GM21737 (cell line): ENCODE data around the gene REEP3.
"Not testable (repeated sequence)": the region's sequence is repeated elsewhere in the genome, so short reads cannot be mapped to it uniquely, and the experiment has no call there.

Experiments used
- ATAC-seq: cut with Tn5 transposase; IDR thresholded peaks from one replicate; pipeline ENCODE4 v1.9.1; 2021; ENCODE audit warnings: mild to moderate bottlenecking, moderate library complexity; ENCODE audit not compliant: unreplicated experiment

The REEP3 gene

DNA sequence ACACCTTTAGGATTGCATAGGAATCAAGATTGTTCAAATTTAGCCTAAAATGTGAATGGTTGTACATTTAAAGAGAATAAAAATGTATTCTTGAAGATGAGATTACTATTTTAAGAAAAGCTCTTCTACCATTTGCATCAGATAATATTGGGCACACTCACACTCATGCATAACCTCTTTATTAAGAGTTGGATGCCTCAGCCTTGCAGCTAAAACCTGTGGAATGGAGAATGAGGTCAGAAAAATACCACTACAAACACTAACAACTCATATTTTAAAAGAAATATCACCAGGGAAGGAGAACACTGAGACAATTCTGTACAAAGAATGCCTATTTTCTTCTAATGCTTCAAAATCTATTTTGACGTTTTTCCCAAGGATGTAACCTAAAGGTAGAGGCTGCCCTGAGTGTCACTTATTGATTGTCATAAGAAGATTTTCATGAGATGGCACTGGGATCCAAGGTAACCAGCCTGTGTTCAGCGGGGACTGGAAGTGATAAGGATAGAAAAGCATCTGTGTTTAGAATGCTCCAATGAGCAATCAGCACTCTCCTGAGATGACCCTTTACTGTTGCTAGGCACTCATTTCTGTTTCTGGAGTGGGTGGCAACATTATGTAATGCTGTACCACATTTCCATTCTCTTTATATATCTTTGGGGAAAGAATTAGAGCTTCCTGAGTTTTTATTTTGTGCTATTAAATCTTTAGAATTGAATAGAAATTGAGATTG lies 26.6 kb downstream of the REEP3 start:
- ATAC-seq = no peak

DNA sequence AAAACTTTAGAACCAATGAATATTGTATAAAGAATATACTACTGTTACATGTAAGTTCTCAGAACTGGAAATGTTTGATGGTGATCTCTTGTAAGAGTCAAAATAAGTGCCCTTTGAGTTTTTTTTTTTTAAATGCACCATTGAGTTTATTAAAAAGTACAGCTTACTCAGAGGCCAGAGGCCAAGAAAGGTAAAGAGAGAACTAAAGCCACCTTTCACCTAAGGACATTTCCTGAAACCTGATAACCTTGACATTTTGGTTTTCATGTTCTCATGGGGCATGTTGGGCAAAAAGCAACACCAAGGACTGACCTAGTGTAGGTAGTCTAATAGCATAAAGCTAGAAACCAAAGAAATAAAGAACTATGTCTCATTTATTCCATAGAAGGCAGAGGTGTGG lies 27.7 kb downstream of the REEP3 start:
- ATAC-seq = no peak

DNA sequence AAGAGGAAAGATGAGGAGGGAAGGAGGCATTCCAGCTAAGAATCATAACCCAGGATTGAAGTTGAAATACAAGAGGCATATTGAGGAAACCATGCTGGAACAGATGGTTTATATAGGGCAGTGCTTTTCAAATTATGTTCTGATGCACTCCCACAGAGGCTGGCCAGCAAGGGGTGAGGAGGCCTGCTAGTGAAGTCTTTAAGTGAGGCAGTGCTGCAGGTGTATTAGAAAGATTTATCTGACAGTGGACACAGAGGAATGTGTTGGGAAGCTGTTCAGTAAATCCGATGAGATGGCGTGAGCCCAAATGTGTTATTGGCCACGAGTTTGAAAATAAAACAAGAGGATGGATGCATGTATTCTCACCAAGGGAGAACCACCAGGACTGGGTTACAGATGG lies 28.6 kb downstream of the REEP3 start:
- no peak for ATAC-seq

DNA sequence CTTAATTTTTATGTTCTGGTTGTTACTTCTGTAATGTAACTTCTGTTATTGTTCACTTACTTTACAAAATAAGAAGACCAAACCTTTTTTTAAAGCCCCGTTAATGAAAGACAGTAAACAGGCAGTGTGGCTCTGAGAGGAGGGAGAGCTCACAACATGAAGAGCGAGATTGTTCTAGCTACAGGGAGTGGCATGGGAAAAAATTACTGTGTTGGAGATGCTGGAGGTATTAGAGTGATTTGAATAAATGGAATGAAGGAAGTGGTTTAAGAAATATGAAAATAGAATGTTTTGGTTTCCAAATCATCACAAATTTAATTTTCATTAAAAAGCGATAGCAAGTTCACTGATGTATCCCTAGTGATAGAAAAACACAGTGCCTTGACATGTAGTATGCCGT lies 31.8 kb downstream of the REEP3 start:
- no peak for ATAC-seq

DNA sequence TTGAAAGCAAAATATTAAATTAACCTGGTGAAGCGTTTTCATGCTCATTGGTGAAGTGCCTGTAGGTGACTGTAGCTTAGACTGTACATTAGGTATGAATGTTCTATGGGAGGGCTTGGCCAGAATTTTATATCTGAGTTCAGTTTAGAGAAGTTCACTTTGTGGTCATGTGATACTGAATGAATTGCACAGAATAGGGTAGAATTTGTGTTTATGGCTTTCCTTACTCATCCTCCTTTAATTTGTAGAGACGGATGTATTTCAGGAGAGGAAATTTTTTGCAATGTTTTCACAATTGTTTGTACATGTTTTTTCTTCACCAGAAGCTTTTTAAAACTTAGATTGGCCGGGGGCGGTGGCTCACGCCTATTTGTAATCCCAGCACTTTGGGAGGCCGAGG lies 32.3 kb downstream of the REEP3 start:
- no peak for ATAC-seq

DNA sequence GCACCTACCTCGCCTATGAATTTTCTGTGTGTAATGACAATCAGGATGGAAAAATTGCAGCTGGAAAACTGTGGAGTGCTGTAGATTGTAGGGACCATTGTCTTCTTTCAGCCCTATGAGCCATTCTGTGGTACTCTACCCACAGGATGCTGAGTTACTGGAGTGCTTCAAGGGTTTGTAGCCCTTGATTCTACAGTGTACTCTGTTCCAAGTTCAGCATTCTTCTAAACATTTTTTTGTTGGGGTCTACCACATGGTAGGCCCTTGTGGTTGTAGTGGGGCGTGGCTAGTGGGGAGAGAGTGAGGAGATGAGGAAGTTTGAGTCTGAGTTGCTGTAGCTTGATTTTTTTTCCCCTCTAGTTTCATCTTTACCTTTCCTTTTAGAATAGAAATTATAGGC lies 33.5 kb downstream of the REEP3 start:
- peak; percentile 64 for ATAC-seq

DNA sequence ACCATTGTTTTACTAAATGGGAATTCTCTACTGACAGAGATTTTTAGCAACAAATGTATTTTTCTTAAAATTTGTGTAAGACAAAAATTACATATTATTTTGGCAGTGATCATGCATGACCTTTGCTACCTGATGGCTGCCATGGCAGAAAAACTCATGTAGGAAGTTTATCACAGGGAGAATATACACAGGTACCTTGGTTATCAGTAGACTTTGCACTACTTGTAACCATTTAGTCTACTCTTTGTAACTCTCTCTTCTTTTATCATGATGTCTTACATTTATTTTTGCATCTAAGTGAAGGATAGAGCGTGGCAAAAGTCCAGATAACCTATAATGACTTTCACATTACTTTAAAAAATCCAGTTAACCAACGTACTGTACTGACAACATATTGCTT lies 34.1 kb downstream of the REEP3 start:
- no peak for ATAC-seq

DNA sequence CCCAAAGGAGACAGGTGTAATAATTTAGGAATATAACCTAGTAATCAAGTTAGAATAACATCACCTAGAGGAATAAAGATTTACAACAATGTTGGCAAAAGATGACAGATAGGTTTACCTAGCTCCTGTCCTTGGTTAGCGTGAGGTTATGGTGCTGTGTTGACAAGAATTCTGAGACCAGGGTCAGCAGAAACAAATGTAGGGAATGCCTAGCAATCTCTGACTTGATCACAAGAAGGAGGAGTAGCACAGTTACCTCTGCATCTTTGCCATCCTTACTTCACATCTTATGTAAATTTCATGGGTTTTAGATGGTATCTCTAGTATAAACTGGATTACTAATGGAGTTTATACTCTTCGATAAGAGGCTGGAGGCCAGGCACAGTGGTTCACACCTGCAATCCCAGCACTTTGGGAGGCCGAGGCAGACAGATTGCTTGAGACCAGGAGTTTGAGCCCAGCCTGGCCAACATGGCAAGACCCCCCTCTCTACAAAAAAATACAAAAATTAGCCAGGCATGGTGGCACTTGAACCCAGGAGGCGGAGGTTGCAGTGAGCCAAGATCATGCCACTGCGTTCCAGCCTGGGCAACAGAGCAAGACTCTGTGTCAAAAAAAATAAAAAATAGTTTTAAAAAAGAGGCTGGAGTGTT lies 37.1 kb downstream of the REEP3 start:
- ATAC-seq = no peak

DNA sequence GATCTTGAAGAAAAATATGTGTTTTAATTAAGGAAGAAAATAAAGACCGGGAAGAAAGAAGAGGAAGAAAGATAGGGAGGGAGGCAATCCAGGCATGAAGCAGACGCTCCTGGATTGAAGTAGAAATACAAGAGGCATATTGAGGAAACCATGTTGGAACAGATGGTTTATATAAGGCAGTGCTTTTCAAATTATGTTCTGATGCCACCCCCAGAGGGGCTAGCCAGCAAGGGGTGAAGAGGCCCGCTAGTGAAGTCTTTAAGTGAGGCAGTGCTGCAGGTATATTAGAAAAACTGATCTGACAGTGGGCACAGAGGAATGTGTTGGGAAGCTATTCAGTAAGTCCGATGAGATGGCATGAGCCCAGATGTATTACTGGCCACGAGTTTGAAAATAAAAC lies 40.1 kb downstream of the REEP3 start:
- ATAC-seq = no peak

DNA sequence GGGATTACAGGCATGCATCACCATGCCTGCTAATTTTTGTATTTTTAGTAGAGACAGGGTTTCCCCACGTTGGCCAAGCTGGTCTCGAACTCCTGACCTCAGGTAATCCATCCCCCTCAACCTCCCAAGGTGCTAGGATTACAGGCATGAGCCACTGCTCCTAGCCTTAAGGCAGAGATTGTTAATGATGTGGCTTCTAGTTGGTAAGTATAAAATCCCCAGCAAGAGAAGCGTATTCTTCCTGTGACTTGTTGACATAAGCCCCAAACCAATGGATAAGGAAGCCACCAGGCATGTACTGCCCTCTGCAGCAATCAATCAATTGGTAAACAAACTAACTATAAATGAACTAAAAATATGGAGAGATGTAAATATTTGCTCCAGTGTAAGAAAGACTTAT lies 41.2 kb downstream of the REEP3 start:
- no peak for ATAC-seq

DNA sequence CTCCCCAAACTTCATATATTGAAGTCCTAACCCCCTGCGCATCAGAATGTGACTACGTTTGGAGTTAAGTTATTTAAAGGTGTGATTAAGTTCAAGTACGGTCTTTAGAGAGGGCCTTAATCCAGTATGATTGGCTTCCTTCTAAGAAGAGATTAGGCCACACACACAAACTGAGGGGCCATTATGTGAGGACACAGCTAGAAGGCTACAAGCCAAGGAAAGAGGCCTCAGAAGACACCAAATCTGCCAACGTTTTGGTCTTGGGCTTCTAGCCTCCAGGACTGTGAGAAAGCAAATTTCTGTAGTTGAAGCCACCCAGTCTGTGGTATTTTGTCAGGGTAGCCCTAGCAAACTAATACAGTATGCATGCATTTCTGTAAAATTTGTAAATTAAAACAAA lies 41.7 kb downstream of the REEP3 start:
- ATAC-seq = no peak

DNA sequence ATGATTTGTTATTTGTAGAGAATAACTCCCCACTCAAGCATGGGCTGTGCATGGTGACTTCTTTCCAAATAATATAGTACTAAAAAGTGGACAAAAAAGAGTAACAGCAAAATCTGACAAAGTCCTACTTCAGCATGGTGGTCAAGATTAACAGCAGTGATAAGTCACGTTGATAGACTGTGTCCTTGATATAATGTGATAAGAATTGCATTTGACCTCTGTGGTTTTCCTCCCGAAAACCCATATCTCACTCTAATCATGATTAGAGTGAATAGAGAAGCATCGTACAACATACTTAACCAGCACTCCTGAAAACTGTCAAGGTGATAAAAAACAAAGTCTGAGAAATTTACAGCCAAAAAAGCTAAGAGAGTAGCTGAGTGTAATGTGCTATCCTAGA lies 42.4 kb downstream of the REEP3 start:
- no peak for ATAC-seq

DNA sequence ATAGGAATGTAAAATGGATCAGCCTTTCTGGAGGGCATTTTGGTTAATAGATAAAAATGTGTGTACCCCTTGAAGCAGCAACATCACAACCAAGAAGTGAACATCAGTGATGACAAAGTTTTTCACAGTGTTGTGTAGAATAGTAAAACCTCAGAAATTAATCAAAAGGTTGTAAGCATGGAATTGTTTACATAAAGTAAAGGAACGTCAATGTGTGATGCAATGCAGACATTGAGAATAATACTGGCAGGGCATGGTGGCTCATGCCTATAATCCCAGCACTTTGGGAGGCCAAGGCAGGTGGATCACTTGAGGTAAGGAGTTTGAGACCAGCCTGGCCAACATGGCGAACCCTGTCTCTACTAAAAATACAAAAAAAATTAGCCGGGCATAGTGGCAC lies 43.5 kb downstream of the REEP3 start:
- not testable (repeated sequence) for ATAC-seq

DNA sequence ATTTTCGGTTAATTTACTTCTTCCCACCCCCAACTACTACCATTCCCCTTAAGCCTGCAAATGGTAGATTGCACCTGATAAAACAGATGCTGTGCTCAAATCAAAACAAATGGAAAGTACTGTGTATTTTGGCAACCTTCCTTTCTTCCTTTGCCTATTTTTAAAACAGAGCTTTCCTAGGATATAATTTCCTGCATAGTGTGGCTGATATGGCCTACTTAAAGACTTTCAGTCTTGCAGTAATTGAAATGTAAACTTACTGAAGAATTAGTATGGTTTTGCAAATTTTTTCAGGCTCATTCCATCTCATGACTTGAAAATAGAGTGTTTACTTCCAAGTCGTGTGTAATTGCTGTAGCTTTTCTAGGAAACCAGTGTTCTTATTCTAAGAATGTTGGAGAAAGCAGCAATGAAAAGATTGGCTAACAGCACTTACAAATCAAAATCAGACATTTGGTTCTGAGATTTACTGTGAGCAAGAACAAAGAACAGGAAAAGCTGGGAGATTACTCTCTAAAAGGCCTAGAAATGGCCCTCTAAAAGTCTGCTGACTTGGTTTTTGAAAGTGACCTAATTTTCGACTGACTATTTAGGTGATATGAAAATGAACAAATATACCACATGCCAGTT lies 52.0 kb downstream of the REEP3 start:
- no peak for ATAC-seq

DNA sequence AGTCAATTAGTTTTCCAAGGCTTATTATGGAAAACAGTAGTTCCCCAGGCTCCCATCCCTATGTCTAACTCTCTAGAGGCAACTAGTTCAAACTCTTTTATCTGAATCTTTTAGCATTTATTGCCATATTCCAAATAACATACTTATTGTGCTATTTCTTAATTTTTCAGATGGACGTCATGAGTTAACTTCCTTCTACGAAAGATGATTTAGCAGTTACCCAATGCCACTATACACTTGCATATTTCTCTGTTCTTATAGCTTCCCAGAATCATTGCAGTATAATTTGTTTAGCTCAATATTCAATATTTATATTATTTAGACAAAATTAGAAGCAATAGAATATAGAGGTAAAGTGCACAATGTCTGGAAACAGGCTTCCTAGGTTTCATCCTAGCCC lies 52.8 kb downstream of the REEP3 start:
- ATAC-seq = no peak

DNA sequence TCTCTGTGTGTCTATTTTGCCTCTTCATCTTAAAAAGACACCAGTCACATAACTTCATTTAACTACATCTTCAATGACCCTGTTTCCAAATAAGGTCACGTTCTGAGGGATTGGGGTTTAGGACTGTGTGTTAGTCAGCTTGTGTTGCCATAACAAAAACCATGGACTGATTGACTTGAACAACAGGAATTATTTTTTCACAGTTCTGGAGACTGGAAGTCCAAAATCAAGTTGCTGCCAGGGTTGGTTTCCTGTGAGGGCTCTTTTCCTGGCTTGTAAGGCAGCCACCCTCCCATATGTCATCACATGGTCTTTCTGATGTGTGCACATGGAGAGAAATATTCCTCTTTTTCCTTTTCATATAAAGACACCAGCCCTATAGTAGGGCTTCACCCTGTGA lies 55.3 kb downstream of the REEP3 start:
- no peak for ATAC-seq

DNA sequence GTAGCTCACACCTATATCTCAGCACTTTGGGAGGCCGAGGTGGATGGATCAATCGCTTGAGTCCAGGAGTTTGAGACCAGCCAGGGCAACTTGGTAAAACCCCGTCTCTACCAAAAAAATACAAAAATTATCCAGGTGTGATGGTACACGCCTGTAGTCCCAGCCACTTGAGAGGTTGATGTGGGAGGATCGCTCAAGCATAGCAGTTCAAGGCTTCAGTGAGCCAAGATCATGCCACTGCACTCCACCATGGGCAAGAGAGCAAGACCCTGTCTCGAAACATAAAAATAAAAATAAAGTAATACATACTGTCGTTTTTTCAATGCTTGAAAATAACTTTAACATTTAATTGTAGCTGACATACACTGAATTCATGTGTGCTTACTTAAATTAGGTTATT lies 57.3 kb downstream of the REEP3 start:
- no peak for ATAC-seq

DNA sequence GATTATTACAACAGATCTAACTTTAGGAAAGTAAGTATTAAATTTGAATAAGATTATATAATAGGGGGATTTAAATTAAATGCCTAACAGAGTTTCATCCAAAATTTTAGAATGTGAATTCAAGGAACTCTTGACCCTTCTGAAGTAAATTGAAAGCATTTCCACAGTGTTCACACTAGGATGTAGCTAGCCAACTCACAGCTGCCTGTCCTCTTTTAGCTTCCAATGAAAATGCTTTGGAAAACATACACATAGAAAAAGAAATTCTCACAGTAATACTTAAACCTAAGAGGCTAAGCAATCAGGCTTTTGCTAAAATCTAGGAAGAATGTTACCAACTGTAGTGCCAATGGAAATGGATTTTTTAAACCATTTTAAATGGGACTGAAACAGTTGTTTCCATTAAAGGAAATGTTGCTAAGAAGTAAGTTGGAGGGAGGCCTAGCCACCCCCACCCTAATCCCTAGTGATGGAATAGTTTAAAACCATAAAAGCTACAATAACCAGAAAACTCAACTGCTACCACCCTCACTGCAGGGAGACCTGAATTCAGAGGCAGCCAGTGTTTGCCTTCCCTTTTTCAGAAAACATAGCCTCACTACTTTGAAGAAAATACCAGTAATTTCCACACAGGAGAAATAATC lies 58.3 kb downstream of the REEP3 start:
- ATAC-seq = no peak

DNA sequence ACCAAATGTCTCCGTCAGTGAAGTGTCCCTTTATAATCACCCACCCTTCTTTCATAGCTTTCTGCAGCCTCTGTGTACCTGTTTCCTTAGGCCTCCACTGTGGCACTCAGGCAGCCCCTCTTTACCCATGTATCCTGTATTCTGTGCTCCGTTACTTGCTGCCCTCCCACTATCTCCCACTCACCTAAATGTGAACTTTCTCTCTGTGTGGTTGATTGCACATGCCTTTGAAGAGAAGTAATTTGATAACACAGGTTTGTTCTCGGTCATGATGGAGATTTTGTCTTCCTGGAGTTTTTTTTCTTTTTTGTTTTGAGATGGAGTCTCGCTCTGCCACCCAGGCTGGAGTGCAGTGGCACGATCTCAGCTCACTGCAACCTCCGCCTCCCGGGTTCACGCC lies 61.5 kb downstream of the REEP3 start:
- no peak for ATAC-seq

DNA sequence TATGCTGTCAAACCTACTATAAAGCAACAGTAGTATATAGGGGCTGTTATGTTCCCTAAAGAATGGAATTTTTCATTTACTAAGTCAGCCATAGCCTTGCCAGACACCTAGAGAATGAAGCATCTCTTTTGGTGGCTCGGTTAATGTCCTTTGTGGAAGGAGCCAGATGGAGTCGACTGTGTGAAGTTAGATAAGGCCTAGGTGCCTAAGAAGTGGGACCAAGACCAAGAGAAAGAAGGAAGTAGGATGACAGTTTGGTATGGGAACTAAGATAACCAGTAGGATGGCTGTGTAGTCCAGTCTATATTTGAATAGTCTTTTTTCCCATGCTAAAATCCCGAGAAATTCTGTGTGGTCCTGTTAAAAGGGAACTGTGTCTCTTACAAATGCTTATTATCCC lies 62.2 kb downstream of the REEP3 start:
- no peak for ATAC-seq

DNA sequence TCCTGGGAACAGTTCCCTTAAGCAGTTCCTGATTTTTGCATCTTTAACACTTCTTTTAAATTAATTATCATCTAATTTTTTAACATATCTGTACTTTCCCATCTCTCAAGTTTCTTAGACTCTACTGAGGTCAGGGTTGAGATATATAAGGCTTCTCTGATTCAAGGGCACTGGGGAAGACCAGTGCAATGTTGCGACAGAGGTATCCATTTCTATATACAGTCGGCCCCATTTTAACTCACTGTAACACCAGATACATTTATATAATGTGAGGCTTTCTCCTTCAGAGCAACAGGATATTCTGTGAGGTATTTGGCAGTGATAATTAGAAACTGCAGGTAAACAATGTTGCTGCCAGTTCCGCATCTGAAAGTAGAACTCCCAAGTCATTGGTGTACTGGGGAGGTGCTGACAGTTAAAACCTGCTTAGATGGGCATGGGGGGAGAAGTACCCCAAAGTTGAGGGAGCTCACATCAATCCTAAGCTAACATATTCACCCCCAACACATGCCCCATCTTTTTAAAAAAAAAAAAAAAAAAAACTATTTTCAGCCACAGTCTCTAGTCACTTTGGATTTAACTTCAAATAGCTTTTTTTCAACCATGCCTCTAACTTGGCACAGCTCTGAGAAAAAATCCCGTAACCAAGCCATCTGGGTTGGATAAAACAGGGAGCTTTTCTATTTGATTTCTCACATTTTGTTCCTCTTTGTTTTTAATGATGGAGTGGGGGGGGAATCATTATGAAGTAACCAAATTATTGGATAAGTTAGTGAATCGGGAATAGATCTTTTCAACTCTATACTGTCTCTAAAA lies 62.9 kb downstream of the REEP3 start:
- ATAC-seq = no peak
